GM12873 (cell line): ENCODE data around the gene COMMD6.

Experiments used
- TF ChIP-seq, protein P1 (sequence below): IDR thresholded peaks from 2 replicates; pipeline ENCODE4 v1.5.1; 2012; ENCODE audit warnings: low read depth, mild to moderate bottlenecking, moderate library complexity, low read length, control low read depth; ENCODE audit not compliant: insufficient read depth; ENCODE audit errors: missing control alignments

Gene COMMD6

GRCh38 chr13:75481176-75482069 lies 56.2 kb downstream of the COMMD6 start:
- TF ChIP-seq, protein P1, sequence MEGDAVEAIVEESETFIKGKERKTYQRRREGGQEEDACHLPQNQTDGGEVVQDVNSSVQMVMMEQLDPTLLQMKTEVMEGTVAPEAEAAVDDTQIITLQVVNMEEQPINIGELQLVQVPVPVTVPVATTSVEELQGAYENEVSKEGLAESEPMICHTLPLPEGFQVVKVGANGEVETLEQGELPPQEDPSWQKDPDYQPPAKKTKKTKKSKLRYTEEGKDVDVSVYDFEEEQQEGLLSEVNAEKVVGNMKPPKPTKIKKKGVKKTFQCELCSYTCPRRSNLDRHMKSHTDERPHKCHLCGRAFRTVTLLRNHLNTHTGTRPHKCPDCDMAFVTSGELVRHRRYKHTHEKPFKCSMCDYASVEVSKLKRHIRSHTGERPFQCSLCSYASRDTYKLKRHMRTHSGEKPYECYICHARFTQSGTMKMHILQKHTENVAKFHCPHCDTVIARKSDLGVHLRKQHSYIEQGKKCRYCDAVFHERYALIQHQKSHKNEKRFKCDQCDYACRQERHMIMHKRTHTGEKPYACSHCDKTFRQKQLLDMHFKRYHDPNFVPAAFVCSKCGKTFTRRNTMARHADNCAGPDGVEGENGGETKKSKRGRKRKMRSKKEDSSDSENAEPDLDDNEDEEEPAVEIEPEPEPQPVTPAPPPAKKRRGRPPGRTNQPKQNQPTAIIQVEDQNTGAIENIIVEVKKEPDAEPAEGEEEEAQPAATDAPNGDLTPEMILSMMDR = no peak

DNA sequence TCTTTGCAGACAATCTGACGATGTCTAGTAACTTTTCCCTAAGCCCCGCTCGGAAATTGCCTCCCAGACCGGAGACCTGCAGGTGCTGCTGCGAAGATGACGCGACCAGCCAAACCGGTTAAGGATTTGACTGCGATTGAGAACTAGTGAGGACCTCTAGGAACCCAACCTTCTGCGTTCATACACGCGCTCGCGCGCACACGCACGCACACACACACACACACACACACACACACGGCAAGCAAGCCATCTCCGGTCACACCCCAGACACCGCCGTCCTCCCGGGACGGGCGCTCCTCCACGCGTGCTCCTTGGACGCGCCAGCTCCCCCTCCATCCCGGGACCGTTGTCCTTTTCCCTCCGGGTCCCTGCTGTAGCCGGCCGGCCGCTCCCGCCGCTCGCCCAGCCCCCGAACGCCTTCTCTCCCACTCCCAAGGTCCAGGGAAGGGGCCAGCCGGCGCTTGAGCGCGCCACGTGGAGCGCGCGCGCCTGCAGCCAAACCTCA lies 56.9 kb downstream of the COMMD6 start:
- TF ChIP-seq, protein P1 = no peak

GRCh38 chr13:75479102-75479740 lies 58.4 kb downstream of the COMMD6 start:
- TF ChIP-seq, protein P1 = no peak

- TF ChIP-seq, protein P1 = no peak
These were observed 59.0 kb downstream of the COMMD6 start for GRCh38 chr13:75478659-75479058.
